GM19193 (cell line): ENCODE measurements around the gene IRF3.

Source experiments
- POLR2A ChIP-seq: IDR thresholded peaks from 4 replicates; pipeline ENCODE4 v1.6.1; 2011; ENCODE audit not compliant: insufficient read depth, insufficient read length; ENCODE audit errors: extremely low read depth

IRF3 gene, protein sequence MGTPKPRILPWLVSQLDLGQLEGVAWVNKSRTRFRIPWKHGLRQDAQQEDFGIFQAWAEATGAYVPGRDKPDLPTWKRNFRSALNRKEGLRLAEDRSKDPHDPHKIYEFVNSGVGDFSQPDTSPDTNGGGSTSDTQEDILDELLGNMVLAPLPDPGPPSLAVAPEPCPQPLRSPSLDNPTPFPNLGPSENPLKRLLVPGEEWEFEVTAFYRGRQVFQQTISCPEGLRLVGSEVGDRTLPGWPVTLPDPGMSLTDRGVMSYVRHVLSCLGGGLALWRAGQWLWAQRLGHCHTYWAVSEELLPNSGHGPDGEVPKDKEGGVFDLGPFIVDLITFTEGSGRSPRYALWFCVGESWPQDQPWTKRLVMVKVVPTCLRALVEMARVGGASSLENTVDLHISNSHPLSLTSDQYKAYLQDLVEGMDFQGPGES

DNA sequence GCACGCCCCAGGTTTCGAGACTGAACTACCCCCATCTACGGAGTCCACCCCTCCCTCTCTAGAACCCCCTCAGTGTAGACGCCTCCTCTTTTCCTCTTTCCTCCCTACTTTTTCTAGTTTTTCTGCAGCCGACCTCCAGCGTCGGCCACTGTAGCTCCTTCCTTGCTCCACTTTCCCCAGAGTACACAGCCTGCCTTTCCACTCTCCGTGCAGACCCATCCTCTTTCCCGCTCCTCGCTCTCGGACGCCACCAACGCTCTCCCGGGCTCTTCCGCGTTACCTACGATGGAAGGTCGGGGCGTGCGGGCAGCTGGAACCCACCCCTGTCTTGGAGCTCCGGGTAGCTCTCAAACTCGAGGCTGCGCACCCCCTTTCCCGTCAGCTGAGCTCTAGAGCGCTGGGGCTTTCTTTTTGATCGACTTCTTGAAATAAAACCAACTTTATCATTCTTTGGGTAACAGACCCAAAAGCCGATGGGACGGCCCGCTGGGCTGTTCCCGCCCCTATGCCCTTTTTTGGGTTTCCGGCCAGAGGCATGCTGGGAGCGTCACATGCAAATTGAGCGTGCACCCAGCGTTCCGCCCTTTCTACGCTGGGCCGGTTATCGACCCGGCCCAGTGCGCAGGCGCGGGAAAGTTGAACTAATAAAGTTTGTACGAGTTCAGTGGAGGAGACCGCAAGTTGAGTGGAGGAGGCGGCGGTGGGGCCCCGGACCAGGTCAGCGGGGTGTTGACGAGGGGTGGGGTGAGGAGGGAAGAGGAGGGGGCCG, at the start of gene IRF3, which contains the start of gene BCL2L12:
Gene IRF3, minus strand, starts transcription at position 507 of the 769 bp plus-strand sequence. CDS start 1,019 bp downstream, outside the sequence.
Gene BCL2L12, plus strand, starts transcription at position 583 of the 769 bp plus-strand sequence. CDS start 760 bp downstream, outside the sequence.
- TF ChIP-seq POLR2A, result peak; percentile 75

DNA sequence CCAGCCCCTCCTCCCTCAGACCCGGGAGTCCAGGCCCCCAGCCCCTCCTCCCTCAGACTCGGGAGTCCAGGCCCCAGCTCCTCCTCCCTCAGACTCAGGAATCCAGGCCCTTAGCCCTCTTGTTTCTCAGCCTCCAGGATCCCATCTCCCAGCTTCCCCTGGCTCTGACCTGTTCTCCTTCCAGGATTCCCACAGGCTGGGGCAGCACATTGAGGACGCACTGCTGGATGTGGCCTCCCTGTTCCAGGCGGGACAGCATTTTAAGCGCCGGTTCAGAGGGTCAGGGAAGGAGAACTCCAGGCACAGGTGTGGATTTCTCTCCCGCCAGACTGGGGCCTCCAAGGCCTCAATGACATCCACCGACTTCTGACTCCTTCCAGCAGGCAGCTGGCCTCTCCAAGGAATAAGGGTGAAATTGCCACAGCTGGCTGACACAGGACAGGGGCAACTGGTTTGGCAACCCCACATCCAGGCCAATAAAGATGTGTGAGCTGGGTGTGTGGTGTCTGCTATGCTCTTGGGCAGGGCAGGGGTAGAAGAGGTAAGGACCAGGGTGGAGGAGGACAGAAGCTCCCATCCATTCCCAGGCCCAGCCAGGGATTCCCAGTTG, 47.7 kb upstream of the IRF3 start:
- TF ChIP-seq POLR2A, result no peak

DNA sequence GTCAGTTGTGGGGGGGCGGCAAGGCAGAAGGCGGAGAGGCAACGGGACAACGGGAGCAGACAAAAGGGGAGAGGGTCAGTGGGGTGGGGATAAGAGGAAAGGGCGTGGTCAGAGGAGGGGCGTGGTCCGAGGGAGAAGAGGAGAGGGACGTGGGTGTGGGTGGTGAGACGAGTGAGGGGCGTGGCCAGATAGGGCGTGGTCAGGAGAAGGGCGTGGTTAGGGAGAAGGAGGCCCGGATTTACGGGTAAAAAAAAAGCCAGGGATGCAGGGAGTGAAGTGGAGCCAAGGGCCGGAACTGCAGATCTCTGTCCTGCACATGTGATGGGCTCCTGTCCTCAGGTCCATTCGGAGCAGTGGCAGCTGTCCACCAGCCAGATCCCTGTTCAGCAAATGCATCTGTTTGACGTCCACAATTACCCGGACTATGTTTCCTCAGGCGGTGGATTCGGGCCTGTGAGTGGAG, 46.8 kb upstream of the IRF3 start:
- no peak for TF ChIP-seq POLR2A

DNA sequence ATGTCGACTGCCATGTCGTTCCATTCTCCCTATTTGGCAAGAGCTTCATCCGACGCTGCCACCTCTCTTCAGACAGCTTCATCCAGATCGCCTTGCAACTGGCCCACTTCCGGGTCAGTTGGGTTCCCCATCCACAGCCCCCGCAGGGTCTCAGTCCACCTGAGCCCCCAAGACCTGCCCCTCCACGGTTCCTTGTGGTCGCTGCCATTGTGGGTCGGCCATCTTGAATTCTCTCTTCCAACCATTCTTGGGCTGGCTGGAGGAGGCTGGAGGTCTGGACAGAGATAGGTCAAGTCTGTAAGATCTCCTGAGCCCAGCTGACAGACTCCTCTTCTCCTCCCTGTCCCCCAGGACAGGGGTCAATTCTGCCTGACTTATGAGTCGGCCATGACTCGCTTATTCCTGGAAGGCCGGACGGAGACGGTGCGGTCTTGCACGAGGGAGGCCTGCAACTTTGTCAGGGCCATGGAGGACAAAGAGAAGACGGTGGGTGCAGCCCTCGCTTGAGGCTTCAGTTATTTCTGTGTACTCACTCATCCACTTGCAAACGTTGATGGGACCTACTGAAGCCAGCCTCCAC, 44.8 kb upstream of the IRF3 start:
- TF ChIP-seq POLR2A, result no peak

DNA sequence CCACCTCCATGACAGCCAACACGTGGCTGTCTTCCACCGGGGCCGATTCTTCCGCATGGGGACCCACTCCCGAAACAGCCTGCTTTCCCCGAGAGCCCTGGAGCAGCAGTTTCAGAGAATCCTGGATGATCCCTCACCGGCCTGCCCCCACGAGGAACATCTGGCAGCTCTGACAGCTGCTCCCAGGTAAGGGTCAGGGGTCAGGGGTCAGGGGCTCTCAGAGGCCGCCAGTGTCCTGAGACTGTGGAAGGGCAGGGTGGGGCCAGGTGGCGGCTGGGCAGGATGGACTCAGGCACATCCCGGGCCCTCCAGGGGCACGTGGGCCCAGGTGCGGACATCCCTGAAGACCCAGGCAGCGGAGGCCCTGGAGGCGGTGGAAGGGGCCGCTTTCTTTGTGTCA, 40.3 kb upstream of the IRF3 start:
- TF ChIP-seq POLR2A, result no peak

DNA sequence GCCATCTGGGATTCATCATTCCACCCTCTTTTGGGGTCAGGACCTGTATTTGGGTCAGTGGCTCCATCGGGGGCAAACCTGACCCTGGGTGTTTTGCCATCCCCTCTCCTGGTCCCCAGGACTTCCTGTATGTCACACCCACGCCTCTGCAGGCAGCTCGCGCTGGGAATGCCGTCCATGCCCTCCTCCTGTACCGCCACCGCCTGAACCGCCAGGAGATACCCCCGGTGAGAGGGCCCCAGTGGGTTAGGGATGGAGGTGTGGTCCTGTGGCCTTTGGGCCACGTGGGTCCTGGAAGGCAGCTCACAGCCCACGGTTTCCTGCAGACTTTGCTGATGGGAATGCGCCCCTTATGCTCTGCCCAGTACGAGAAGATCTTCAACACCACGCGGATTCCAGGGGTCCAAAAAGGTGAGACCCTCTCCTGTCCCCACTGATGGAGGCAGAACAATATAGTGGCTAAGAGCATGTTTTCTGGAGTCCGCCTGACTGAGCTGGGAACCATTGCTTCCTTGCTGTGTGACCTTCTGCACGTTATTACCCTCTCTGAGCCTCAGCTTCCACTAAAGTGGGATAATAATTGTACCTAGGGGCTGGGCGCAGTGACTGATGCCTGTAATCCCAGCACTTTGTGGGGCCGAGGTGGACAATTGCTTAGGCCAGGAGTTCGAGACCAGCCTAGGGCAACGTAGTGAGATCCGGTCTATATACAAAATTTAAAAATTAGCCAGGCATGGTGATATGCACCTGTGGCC, 39.4 kb upstream of the IRF3 start:
- TF ChIP-seq POLR2A, result no peak

DNA sequence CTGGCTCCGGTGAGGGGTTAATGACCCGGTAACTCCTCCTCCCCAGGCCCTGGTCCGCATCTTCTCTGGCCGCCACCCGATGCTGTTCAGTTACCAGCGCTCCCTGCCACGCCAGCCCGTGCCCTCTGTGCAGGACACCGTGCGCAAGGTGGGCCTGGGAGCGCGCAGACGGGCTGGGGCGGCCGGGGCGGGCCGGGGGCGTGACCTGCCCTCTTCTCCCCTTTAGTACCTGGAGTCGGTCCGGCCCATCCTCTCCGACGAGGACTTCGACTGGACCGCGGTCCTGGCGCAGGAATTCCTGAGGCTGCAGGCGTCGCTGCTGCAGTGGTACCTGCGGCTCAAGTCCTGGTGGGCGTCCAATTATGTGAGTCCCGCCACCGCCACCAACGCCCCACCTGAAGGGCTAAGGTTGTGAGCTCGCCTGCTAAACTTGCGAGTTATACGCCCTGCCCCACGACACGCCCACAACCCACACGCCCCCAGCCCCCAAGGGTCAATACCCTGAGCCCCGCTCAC, 35.7 kb upstream of the IRF3 start:
- TF ChIP-seq POLR2A, result no peak

DNA sequence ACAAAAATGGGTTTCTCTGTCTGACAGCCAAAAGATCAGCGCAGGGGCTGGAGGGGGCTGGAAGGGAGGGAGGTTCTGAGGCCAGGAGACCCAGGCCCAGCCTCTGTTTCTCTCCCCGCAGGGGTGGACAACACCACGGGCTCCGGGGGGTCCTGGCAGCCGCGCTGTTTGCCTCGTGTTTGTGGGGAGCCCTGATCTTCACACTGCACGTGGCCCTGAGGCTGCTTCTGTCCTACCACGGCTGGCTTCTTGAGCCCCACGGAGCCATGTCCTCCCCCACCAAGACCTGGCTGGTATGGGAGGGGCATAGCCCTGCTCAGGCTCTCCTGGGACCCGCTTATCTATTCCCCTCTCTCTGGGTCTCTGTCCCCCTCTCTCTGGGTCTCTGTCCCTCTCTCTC, 34.9 kb upstream of the IRF3 start:
- TF ChIP-seq POLR2A, result no peak

DNA sequence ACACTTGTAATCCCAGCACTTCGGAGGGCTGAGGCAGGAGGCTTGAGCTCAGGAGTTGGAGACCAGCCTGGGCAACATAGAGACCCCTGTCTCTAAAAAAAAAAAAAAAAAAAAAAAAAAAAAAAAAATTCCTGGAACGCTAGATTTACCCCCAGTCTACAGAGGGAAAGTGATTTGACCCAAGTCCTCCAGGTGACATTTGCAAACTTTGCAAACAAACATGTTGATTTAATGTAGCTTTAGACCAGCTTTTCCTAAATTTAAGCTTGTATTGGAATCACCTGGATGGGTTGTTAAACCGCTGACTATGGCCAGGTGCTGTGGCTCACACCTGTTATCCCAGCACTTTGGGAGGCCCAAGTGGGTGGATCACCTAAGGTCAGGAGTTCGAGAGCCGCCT, 33.7 kb upstream of the IRF3 start:
- TF ChIP-seq POLR2A, result no peak

DNA sequence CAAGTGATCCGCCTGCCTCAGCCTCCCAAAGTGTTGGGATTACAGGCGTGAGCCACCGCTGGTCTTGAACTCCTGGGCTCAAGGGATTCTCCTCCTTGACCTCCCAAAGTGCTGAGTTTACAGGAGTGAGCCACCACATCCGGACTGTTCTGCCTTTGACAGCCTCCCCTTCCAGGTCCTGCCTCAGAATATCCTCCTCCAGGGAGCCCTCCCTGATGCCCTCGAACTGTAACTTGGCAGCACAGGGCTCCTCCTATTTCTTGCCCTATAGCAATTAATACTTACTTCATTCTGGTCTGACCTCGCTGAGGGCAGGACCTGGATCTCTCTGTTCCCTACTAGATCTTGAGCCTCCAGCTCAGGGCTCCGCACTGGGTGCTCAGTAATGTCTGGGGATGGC, 31.2 kb upstream of the IRF3 start:
- no peak for TF ChIP-seq POLR2A

DNA sequence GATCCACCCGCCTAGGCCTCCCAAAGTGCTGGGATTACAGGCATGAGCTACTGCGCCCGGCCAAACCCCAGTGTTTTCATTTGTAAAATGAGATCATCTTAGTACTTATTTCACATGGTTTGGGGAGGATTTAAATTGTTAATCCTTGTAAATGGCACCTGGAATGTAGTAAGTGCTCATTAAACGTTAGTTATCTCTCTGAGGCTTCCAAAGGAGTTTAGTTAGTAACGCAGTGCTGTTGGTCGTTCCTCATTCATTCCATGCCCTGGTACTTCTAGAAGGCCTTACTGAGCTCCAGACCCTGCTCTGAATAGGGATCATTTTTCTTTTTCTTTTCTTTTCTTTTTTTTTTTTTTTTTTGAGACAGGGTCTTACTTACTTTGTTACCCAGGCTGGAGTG, 30.5 kb upstream of the IRF3 start:
- TF ChIP-seq POLR2A, result no peak

DNA sequence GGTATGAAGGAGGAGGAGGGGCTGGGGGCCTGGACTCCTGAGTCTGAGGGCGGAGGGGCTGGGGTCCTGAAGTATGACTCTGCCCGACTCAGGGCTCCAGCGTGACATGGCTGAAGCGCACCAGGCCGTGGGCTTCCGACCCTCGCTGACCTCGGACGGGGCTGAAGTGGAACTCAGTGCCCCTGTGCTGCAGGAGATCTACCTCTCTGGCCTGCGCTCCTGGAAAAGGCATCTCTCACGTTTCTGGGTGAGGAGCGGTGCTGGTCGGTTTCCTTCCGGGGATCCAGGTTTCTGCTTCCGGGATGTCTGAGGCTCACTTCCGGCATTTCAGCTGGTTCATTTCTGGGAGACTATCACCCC, 26.5 kb upstream of the IRF3 start:
- no peak for TF ChIP-seq POLR2A

DNA sequence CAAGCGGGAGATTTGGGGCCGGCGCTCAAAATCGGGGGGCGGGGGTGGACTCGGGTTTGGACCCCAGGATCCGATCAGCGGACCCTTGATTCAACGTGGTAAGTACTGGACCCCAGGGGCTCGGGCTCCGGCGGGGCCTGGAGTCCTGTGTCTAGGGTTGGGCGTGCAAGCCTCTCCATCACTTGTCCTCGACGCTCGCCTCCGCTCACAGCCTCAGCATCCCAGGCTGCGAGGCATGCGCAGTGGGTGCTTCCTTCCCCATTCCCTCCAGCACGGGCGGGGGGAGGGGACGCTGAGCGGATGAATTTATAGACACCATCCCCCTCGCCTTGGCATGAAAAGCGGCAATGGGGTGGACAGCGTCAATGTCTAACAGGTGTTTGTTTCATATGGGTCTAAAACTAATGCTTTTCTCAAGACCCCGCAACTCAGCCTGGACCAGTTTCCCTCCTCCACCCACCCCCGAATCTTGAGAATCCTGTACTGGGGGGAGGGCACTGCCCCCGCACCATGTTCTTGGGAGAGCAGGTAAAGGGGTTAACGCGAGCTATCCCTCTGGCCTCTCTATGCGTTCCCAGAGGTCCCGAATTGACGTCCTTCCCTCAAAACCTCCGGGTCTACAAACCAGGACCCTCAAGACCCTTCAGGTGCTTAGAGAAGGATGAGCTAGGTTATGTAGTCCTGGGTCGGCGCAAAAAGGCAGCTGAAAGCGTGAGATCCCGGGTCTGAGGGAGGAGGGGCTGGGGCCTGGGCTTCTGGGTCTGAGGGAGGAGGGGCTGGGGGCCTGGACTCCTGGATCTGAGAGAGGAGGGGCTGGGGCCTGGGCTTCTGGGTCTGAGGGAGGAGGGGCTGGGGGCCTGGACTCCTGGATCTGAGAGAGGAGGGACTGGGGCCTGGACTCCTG, 25.8 kb upstream of the IRF3 start:
- TF ChIP-seq POLR2A, result no peak
